WTC11 (cell line): Measurements from ENCODE around the gene ZNF749. TPM values are rescaled to one million over a fixed set of nuclear protein-coding genes. Genes with fewer than 3 reads are reported as not detected.
"Not testable (repeated sequence)": the region's sequence is repeated elsewhere in the genome, so short reads cannot be mapped to it uniquely, and the experiment has no call there.

Experiments
- ATAC-seq: fragments of 200-7000 bp; cut with Tn5 transposase; 2 replicates; pipeline ENCODE4 v1.10.0; 2021; ENCODE audit warnings: mild to moderate bottlenecking, moderate library complexity
- CTCF ChIA-PET: fragments of 300-600 bp; sonication (Branson Sonifier 250); formaldehyde crosslinking; loops from one replicate; lab custom pipeline; 2021; ENCODE audit warnings: antibody characterized with exemption; lab: Charles Lee
- POLR2A ChIA-PET: fragments of 350-600 bp; sonication (Branson Sonifier 250); formaldehyde crosslinking; loops from one replicate; lab custom pipeline; 2021; ENCODE audit warnings: antibody characterized with exemption; lab: Charles Lee
- DNase-seq: peaks from one replicate; pipeline ENCODE4 v3.0.0; 2021; ENCODE audit warnings: low spot score
- H3K27ac Mint-ChIP-seq: 2 replicates; pipeline ENCODE4 v1.8.0; 2021; ENCODE audit warnings: mixed read lengths
- H3K27me3 Mint-ChIP-seq: 2 replicates; pipeline ENCODE4 v1.8.0; 2021; ENCODE audit warnings: low read depth, mild to moderate bottlenecking, moderate library complexity, mixed read lengths
- H3K36me3 Mint-ChIP-seq: 2 replicates; pipeline ENCODE4 v1.8.0; 2021; ENCODE audit warnings: mixed read lengths
- H3K4me1 Mint-ChIP-seq: 2 replicates; pipeline ENCODE4 v1.8.0; 2022; ENCODE audit warnings: mixed read lengths
- H3K4me3 Mint-ChIP-seq: 2 replicates; pipeline ENCODE4 v1.8.0; 2021; ENCODE audit warnings: mild to moderate bottlenecking, moderate library complexity, mixed read lengths
- H3K9me3 Mint-ChIP-seq: 2 replicates; pipeline ENCODE4 v1.8.0; 2021; ENCODE audit warnings: mixed read lengths
- ARID4B ChIP-seq: sonication (generic); formaldehyde crosslinking; IDR thresholded peaks from 2 replicates; pipeline ENCODE4 v1.8.0; 2023; ENCODE audit warnings: missing genetic modification reagents, mild to moderate bottlenecking, borderline replicate concordance
- ETV6 ChIP-seq: sonication (generic); formaldehyde crosslinking; IDR thresholded peaks from 2 replicates; pipeline ENCODE4 v1.8.1; 2022; ENCODE audit warnings: mild to moderate bottlenecking, missing genetic modification reagents
- FOXK1 ChIP-seq: sonication (generic); formaldehyde crosslinking; IDR thresholded peaks from 2 replicates; pipeline ENCODE4 v1.8.0; 2022; ENCODE audit warnings: mild to moderate bottlenecking, moderate library complexity, missing genetic modification reagents
- FOXP4 ChIP-seq: sonication (generic); formaldehyde crosslinking; IDR thresholded peaks from 2 replicates; pipeline ENCODE4 v1.8.0; 2022; ENCODE audit warnings: mild to moderate bottlenecking, missing genetic modification reagents
- GABPB1 ChIP-seq: sonication (generic); formaldehyde crosslinking; IDR thresholded peaks from 2 replicates; pipeline ENCODE4 v1.8.1; 2023; ENCODE audit warnings: mild to moderate bottlenecking, missing genetic modification reagents
- MAX ChIP-seq: sonication (generic); formaldehyde crosslinking; IDR thresholded peaks from 2 replicates; pipeline ENCODE4 v1.8.0; 2022; ENCODE audit warnings: mild to moderate bottlenecking, missing genetic modification reagents
- MYBL2 ChIP-seq: sonication (generic); formaldehyde crosslinking; IDR thresholded peaks from 2 replicates; pipeline ENCODE4 v1.8.1; 2023; ENCODE audit warnings: mild to moderate bottlenecking, moderate library complexity, missing genetic modification reagents
- NFE2L1 ChIP-seq: sonication (generic); formaldehyde crosslinking; IDR thresholded peaks from 2 replicates; pipeline ENCODE4 v1.8.1; 2023; ENCODE audit warnings: missing genetic modification reagents
- NFYB ChIP-seq: sonication (generic); formaldehyde crosslinking; conservative IDR thresholded peaks from 2 replicates; pipeline ENCODE4 v1.8.0; 2022; ENCODE audit warnings: low read depth, missing genetic modification reagents
- SP1 ChIP-seq: sonication (generic); formaldehyde crosslinking; conservative IDR thresholded peaks from 2 replicates; pipeline ENCODE4 v1.8.1; 2022; ENCODE audit warnings: missing genetic modification reagents
- total RNA-seq: library from RNA; stranded (reverse); gene quantifications from 3 replicates; pipeline ENCODE4 v1.2.3, GENCODE V29; 2021
- TF ChIP-seq, protein P1 (sequence below): sonication (generic); formaldehyde crosslinking; IDR thresholded peaks from 2 replicates; pipeline ENCODE4 v1.8.0; 2022; ENCODE audit warnings: mild to moderate bottlenecking, missing genetic modification reagents

Gene ZNF749
- total RNA-seq, 1 experiment from 2014 or later, result 34.6 TPM

DNA sequence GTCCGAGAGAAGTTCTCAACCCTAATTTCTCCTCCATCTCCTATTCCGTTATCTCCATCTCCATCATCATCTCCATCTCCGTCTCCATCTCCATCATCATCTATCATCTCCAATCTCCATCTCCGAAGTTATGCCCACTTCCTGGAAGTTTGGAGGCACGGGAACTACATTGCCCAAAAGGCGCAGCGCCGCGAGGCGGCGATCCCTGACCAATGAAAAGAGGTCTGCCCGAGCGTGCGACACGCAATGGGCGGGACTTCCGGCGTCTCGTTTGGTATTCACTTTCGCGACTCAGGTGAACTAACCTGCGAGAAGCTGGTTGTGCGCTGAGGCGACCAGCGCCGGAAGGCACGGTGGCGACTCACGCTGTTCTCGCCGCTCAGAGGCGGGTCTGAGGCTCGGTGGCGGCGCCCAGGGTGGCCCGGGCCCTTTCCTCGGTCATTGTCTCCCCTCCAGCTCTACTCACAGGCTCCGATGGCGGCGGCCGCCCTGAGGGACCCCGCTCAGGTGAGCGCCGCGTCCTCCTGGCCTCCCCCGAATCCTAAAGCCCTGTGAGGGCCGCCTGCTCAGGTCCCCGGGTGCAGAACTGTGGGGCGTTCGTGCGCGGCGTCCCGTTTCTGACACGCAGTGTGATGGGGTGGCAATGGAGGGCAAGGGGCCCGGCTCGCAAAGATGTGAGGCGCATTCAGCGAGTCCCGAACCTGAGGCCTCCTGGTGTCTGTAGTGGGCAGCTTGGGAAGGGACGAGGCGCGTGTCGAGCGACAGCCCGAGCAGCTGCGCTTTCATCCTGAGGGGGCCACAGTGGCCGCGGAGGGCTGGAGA, 52.6 kb downstream of the ZNF749 start, which contains the start of gene ZNF419:
ZNF419 (plus strand) TSS at position 274 of the 822 bp plus-strand sequence; CDS start at position 475, 201 bp downstream.
- Mint-ChIP-seq H3K27ac (peak within 1 kb of the TSS; percentile 46), H3K4me3 (peak within 1 kb of the TSS; percentile 86), H3K9me3 (peaks cover 26% of the 10 kb centered on the region), H3K27me3 (peaks cover 33% of the 10 kb centered on the region), H3K36me3 (peaks cover 27% of the 10 kb centered on the region)
- not testable (repeated sequence) for H3K4me1 Mint-ChIP-seq
- ChIA-PET POLR2A (interaction anchor here (0.6 to 1.0 kb wide), 3 partner anchors 53 to 571 kb away, joined by 4 to 8 read pairs (median 4); partner anchors contain the start of genes ZNF135 and ZNF749), CTCF (interaction anchor here (1.0 kb wide), 2 partner anchors 12 to 221 kb away, joined by 3 read pairs; partner anchors contain the start of genes ZNF154 and ZNF773)
- peak; percentile 98 for DNase-seq
- peak; percentile 95 for ATAC-seq
- TF ChIP-seq NFE2L1 (CRISPR knock-in tag) (0 out of 2 replicates have a peak, but pooled peaks have one; percentile 17), GABPB1 (CRISPR knock-in tag) (peak; percentile 76; the same call in 1 of the 2 replicates), NFYB (CRISPR knock-in tag) (peak; percentile 88), MYBL2 (CRISPR knock-in tag) (peak; percentile 29; the same call in 1 of the 2 replicates), MAX (CRISPR knock-in tag) (peak; percentile 55; the same call in 1 of the 2 replicates), ETV6 (CRISPR knock-in tag) (0 out of 2 replicates have a peak, but pooled peaks have one; percentile 15), FOXK1 (CRISPR knock-in tag) (peak; percentile 58; the same call in 1 of the 2 replicates), SP1 (CRISPR knock-in tag) (peak; percentile 89), FOXP4 (CRISPR knock-in tag) (0 out of 2 replicates have a peak, but pooled peaks have one; percentile 57), ARID4B (CRISPR knock-in tag) (0 out of 2 replicates have a peak, but pooled peaks have one; percentile 31)
- TF ChIP-seq, protein P1, sequence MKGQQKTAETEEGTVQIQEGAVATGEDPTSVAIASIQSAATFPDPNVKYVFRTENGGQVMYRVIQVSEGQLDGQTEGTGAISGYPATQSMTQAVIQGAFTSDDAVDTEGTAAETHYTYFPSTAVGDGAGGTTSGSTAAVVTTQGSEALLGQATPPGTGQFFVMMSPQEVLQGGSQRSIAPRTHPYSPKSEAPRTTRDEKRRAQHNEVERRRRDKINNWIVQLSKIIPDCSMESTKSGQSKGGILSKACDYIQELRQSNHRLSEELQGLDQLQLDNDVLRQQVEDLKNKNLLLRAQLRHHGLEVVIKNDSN, result peak; percentile 19; the same call in 1 of the 2 replicates

DNA sequence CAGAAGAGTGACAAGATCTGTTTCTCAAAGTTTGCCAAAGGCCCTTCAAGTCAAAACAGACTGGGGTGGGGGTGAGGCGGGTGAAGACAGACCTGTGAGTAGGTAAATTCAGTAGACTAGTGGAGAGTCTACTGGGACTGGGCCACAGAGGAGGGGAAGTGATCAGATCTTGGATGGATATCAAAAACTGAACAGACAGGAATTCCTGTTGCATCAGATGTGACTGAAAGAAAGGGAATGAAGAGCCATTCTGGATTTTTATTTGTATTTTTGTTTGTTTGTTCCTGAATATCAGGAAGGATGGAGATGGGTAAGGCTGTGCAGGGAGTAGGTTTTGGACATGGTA, 53.1 kb downstream of the ZNF749 start:
- POLR2A ChIA-PET, result interaction anchor here (1.0 kb wide), 1 partner anchor 53 kb away, joined by 4 read pairs; the partner anchor contains the start of gene ZNF749
- DNase-seq, H3K4me1 Mint-ChIP-seq, CTCF ChIA-PET, ATAC-seq: not testable (repeated sequence)
- peaks cover 33% of the 10 kb centered on the region for H3K27me3 Mint-ChIP-seq
- H3K4me3 Mint-ChIP-seq, result peak overlapping the region; percentile 86
- peaks cover 32% of the 10 kb centered on the region for H3K36me3 Mint-ChIP-seq
- peaks cover 26% of the 10 kb centered on the region for H3K9me3 Mint-ChIP-seq
- peak overlapping the region; percentile 46 for H3K27ac Mint-ChIP-seq

Other genes starting within 250 kb of the ZNF749 start
- gene ZNF264, start 243.8 kb upstream of the ZNF749 start, total RNA-seq, result 24.0 to 27.0 TPM (median 26.6 TPM) in 3 replicates
- 3.6 to 6.7 TPM (median 5.1 TPM) in 3 replicates for gene AURKC, start 204.3 kb upstream of the ZNF749 start, total RNA-seq
- 16.1 to 18.2 TPM (median 17.9 TPM) in 3 replicates for gene ZNF805, start 194.7 kb upstream of the ZNF749 start, total RNA-seq
- 50.8 to 62.9 TPM (median 52.2 TPM) in 3 replicates for gene ZNF460, start 154.8 kb upstream of the ZNF749 start, total RNA-seq
- gene ZNF543, start 114.9 kb upstream of the ZNF749 start, total RNA-seq, result 8.3 to 8.9 TPM (median 8.4 TPM) in 3 replicates
- gene ZNF304, start 84.1 kb upstream of the ZNF749 start, total RNA-seq, result 10.4 to 11.0 TPM (median 10.8 TPM) in 3 replicates
- gene TRAPPC2B, start 71.8 kb upstream of the ZNF749 start, total RNA-seq, result 10.5 to 11.7 TPM (median 10.5 TPM) in 3 replicates
- 2.3 to 2.7 TPM (median 2.4 TPM) in 3 replicates for gene ZNF547, start 71.8 kb upstream of the ZNF749 start, total RNA-seq
- gene ZNF548, start 45.5 kb upstream of the ZNF749 start, total RNA-seq, result 10.8 to 14.2 TPM (median 11.3 TPM) in 3 replicates
- gene ZNF17, start 24.2 kb upstream of the ZNF749 start, total RNA-seq, result 6.7 to 10.3 TPM (median 7.7 TPM) in 3 replicates
- gene VN1R1, start 21.8 kb downstream of the ZNF749 start, total RNA-seq, result 0.73 to 0.89 TPM (median 0.83 TPM) in 3 replicates
- gene ZNF772, start 42.2 kb downstream of the ZNF749 start, total RNA-seq, result 13.1 to 15.0 TPM (median 14.0 TPM) in 3 replicates
- gene ZNF419, start 52.4 kb downstream of the ZNF749 start, total RNA-seq, result 9.0 to 11.3 TPM (median 9.1 TPM) in 3 replicates
- 6.3 to 8.6 TPM (median 6.8 TPM) in 3 replicates for gene ZNF773, start 64.6 kb downstream of the ZNF749 start, total RNA-seq
- gene ZNF549, start 92.0 kb downstream of the ZNF749 start, total RNA-seq, result 8.8 to 9.7 TPM (median 9.2 TPM) in 3 replicates
- gene ZNF550, start 124.5 kb downstream of the ZNF749 start, total RNA-seq, result 13.0 to 17.5 TPM (median 15.5 TPM) in 3 replicates
- gene ZNF416, start 143.6 kb downstream of the ZNF749 start, total RNA-seq, result 8.3 to 10.0 TPM (median 9.1 TPM) in 3 replicates
- 30.0 to 31.5 TPM (median 31.1 TPM) in 3 replicates for gene ZIK1, start 148.8 kb downstream of the ZNF749 start, total RNA-seq
- 10.4 to 12.0 TPM (median 11.2 TPM) in 3 replicates for gene ZNF530, start 164.6 kb downstream of the ZNF749 start, total RNA-seq
- 46.8 to 53.1 TPM (median 52.5 TPM) in 3 replicates for gene ZNF134, start 178.9 kb downstream of the ZNF749 start, total RNA-seq
- 13.5 to 17.6 TPM (median 14.3 TPM) in 3 replicates for gene ZNF211, start 197.8 kb downstream of the ZNF749 start, total RNA-seq
- 0.09 to 0.13 TPM in 2 of 3 replicates, not detected in the other for gene ZSCAN4, start 233.6 kb downstream of the ZNF749 start, total RNA-seq
- gene ZNF551, start 246.7 kb downstream of the ZNF749 start, total RNA-seq, result 30.2 to 32.4 TPM (median 31.3 TPM) in 3 replicates